ENCODE measurements around the gene MPG.
"Not testable (repeated sequence)": the region's sequence is repeated elsewhere in the genome, so short reads cannot be mapped to it uniquely, and the experiment has no call there.

Gene MPG

DNA sequence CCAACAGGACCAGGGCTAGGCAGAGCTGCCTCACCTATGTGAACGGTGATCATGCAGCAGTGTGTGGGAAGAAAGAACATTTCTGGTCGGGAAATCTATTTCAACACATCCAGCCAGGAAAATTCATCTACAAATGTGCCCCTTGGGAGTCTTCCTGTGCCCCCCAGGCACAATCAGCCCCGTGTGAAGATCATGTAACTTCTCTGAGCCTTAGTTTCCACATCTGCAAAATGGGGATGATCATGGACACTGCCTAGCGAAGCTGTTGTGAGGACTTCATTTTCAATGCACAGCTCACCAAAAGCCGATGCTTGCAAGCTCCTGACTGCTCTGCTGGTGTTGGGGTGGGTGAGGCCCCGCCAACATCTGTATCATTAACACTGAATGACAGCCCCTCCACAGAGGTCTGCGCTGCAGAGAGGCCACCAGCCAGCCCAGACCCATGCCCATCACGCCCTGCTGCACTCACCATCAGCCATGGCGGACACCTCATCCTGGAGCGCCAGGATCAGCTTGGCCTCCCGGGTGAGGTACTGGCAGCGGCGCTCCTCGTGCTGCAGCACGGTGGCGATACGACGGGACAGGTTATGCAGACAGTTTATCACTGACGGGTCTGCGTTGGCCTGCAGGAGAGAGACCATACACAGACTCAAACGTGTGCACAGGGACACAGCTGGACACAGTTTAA, 34.3 kb downstream of the MPG start:
- no peak for DNase-seq (ENCODE audit: low read depth in 2 of 2)

GRCh38 chr16:114327-114726, 36.3 kb downstream of the MPG start:
- no peak for DNase-seq (ENCODE audit: low read depth in 2 of 2)

DNA sequence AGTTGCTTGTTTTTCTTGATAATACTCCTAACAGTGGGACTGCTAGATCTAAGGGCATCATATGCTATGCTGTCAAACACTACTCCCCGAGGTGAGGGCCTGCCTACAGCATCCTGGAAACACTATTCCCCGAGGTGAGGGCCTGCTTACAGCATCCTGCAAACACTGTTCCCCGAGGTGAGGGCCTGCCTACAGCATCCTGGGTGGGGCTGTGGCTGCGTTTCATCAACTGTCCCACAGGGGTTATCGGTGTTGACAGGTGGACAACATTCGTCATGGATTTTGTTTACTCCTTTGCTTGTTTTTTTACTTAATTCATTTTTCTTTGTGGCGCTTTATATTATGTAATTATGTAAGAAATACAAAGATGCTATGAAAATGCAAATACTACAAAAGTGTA, 38.0 kb downstream of the MPG start:
- no peak for DNase-seq (ENCODE audit: low read depth in 2 of 2)

DNA sequence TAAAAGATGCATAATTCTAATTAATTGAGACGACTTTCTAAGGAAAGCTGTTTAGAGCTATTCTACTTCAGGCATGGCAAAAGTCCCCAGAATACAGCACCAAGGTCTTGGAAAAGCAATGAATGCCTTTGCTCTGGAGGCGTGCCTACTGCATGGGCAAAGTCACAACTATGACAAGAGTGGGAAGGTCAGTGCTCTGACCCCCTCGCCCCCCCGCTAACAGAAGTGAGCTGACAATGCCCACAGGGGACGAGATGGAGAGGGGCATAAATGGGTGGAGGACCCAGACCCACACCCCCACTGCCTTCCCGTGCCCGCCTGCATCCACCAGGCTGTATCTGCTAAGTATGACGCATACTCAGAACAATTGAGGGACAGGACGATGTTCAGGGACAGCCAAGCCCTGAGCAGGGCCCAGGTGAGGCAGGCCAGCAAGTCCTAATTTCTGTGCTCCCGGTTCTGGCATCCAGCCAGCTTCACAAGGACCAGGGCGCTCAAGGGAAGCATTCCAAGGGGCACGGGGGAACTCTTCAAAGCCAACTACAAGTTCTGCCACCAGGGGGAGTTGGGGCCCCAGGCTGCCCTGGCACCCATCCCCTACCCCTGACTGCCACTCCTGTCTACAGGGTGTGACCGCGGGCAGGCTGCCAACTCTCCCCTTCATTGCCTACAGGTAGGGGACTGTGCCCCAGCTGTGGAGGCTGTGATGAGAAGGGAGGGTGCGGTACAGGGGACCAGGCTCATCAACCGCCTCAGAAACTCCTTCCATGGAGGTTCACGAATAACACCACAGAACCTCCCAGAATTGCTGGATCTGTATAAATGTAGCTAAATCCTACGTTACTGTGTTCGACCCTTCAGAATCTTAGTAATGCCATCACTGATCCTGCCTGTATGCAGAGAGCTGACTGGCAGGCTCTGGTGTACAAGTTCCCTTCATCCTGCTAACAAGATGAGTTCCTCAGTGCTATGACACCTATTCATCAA, 39.6 kb downstream of the MPG start:
- peak; percentile 27 to 42 for DNase-seq (ENCODE audit: low read depth in 2 of 2)

DNA sequence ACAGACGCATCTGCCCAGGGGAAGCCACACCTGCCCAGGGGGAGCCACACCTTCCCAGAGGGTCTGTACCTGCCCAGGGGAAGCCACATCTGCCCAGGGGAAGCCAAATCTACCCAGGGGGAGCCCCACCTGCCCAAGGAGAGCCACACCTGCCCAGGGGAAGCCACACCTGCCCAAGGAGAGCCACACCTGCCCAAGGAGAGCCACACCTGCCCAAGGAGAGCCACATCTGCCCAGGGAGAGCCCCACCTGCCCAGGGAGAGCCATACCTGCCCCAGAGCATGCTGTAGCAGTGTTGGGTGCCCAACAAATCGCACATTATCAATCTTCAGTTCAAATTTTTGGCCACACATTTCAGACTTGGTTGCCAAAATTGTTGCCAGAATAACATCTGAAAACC, 40.8 kb downstream of the MPG start:
- no peak for DNase-seq (ENCODE audit: low read depth in 2 of 2)

DNA sequence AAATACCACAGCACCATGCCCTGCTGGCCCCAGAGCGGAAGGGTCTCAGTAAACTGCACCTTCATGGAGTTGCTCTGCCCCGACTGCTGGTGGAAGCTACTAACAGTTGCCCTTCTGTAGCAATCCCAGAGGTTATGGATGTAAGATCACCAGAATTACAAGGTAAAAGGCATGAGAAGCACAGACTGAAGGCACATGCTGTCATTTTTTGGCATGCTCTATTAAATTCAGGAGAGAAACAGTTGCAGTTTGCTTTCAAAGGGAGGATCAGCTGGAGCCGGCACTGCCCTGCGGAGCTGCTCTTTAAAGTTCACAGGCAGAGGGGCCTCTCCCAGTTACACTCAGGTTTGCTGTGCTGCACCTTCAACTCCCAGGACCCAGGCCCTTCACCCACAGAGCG, 41.3 kb downstream of the MPG start:
- DNase-seq (ENCODE audit: low read depth in 2 of 2): no peak

DNA sequence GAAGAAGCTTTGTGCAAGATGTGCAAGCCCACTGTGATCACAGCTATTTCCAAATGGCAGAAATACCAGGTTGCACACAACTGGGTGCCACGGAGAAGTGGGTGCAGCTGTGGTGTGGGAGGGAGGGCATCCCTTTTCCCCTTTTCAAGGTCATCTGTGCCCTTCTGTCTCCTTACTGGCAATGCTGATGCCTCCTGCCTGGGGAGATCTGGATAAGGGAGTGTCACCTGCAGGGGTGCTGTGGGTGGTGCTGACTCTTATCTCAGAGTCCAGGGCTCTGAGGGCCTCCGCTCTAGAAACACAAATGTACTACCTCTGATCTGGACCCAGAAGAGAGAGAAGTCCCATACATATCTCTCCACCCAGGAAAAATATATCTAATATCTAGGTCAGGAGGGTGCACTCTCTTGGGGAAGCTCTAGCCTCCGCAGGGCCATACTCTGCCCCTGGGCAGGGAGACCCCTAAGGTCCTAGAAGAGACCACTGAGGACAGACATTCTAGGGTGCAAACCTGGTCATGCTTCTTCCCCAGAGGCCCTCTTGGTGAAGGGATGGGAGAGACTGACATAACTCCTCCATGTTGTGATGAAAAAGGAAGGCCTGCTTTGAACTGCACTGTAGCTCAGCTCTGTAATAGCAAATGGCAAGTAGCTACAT, 41.9 kb downstream of the MPG start:
- no peak for DNase-seq (ENCODE audit: low read depth in 2 of 2)

- no peak for DNase-seq (ENCODE audit: low read depth in 2 of 2)
These were observed 42.7 kb downstream of the MPG start for GRCh38 chr16:120756-121155.

- no peak for DNase-seq (ENCODE audit: low read depth in 2 of 2)
These were observed 44.3 kb downstream of the MPG start for GRCh38 chr16:122361-122760.

GRCh38 chr16:123558-124350, 45.7 kb downstream of the MPG start:
- not testable (repeated sequence) for DNase-seq (ENCODE audit: low read depth in 2 of 2)

DNA sequence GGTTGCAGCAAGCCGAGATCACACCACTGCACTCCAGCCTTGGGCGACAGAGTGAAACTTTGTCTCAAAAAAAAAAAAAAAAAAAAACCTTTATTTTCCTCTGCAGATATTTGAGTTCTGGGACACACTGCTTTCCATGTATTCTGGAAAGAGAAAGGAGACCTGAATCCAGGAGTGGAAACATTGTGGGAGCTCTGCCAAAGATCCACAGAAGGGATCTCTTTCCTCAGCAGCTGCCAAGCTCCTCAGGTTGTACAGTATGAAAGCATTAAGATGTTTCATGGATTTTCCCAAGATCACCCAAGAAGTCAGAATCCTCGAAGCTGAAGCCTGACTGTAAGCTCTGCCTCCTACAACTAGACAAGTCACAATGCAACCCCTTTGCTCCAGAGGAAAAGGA, 47.0 kb downstream of the MPG start:
- no peak for DNase-seq (ENCODE audit: low read depth in 2 of 2)

DNA sequence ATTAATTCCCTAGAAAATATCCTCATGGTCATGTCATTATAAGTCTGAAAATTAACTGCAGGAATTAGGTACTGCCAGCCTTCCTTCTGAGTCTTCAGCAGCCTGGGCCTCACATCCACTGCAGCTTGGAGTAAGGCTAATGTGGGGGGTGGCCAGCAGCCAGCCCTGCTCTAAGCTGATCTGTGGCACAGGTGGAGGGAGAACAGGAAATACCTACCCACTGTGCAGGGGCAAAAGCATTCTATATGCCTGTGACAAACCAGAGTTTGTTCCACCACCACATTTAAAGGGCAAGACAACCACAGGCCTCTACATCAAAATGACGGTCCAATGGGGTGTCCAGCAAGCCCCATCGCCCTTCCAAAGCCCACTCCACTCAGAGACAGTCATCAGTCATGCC, 51.0 kb downstream of the MPG start:
- DNase-seq (ENCODE audit: low read depth in 2 of 2): no peak

DNA sequence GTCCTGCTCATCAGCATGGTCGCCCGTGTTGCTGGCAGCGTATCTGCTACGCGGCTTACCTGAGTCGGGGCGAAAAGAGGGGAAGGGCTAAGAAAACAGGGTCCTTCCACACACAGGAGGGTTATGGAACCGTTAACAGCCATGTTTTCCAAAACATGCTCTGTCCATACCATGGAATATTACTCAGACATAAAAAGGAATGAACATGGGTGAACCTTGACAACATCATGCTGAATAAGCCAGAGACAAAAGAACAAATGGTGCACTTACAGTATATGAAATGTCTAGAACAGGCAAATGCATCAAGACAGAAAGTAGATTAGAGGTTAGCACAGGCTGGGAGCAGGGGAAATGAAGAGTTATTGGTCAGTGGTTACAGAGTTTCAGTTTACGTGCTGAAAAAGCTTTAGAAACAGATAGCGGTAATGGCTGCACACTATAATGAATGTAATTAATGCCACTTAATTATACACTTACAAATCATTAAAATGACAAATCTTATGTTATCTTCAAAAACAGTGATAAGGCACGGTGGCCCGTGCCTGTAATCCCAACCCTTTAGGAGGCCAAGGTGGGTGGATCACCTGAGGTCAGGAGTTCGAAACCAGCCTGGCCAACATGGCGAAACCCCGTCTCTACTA, 52.6 kb downstream of the MPG start:
- DNase-seq (ENCODE audit: low read depth in 2 of 2): no peak

DNA sequence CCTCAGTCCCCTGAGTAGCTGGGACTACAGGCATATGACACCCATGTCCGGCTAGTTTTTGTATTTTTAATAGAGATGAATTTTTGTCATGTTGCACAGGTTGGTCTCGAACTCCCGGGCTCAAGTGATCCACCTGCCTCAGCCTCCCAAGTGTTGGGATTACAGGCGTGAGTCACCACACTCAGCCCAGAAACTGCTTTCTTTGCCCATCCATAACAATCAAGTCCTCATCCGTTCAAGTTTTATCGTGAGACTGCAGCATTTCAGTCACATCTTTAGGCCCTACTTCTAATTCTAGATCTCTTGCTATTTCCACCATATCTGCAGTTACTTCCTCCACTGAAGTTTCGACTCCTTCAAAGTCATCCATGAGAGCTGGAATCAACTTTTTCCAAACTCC, 54.1 kb downstream of the MPG start:
- no peak for DNase-seq (ENCODE audit: low read depth in 2 of 2)

- DNase-seq (ENCODE audit: low read depth in 2 of 2): no peak
These were observed 55.7 kb downstream of the MPG start for GRCh38 chr16:133716-134115.

Measured in stimulated activated CD8-positive, alpha-beta memory T cell treated with anti-CD3 and anti-CD28 coated beads, Interleukin-2, amount 100 ng/mL, for 1 hour (primary cell).